Panc1 (cell line): ENCODE results near the gene CAMSAP2. TPM values are rescaled to one million over a fixed set of nuclear protein-coding genes. Genes with fewer than 3 reads are reported as not detected.

Experiments used
- ATAC-seq: fragments of 200-7000 bp; cut with Tn5 transposase; 2 replicates; pipeline ENCODE4 v1.9.1; 2020; ENCODE audit warnings: mild to moderate bottlenecking, moderate library complexity
- BruUV-seq: library from RNA; stranded (reverse); fragments of 400-500 nt; replicated peaks from 2 replicates; lab custom pipeline; 2021; lab: Mats Ljungman, UMichigan
- CTCF ChIA-PET: fragments of 300-600 bp; sonication (Branson Sonifier 250); formaldehyde crosslinking; loops from one replicate; lab custom pipeline; 2022; ENCODE audit warnings: antibody characterized with exemption; lab: Charles Lee
- POLR2A ChIA-PET: fragments of 300-600 bp; sonication (Branson Sonifier 250); formaldehyde crosslinking; loops from one replicate; lab custom pipeline; 2022; ENCODE audit warnings: antibody characterized with exemption; lab: Charles Lee
- DNase-seq: peaks from one replicate; pipeline ENCODE4 v3.0.0-alpha.2; 2010; ENCODE audit warnings: low read depth, low spot score
- H3K27ac ChIP-seq: 2 replicates; pipeline ENCODE4 v1.5.1; 2011; ENCODE audit warnings: mild to moderate bottlenecking, low read length, inconsistent platforms
- H3K27me3 ChIP-seq: fragments of 200-500 bp; sonication (Bioruptor generic); 2 replicates; pipeline ENCODE4 v1.6.0; 2014; ENCODE audit warnings: low read length, inconsistent platforms; ENCODE audit not compliant: control insufficient read depth, insufficient read depth
- H3K36me3 ChIP-seq: fragments of 200-500 bp; sonication (Bioruptor generic); 2 replicates; pipeline ENCODE4 v1.5.1; 2014; ENCODE audit warnings: inconsistent platforms, mild to moderate bottlenecking, low read length, moderate library complexity; ENCODE audit not compliant: control insufficient read depth, insufficient read depth
- H3K4me1 ChIP-seq: 2 replicates; pipeline ENCODE4 v1.5.1; 2011; ENCODE audit warnings: inconsistent platforms, mild to moderate bottlenecking, low read length, moderate library complexity; ENCODE audit not compliant: control insufficient read depth, insufficient read depth
- H3K4me3 ChIP-seq, 2 experiments: 2 replicates each; pipeline ENCODE4 v1.5.1; 2011 to 2012; ENCODE audit warnings: low read depth in 2 of 2, low read length in 2 of 2, mild to moderate bottlenecking in 2 of 2, inconsistent platforms in 1 of 2, moderate library complexity in 1 of 2
- H3K9me3 ChIP-seq: fragments of 200-500 bp; sonication (Bioruptor generic); 2 replicates; pipeline ENCODE4 v1.5.1; 2014; ENCODE audit warnings: low read depth, mild to moderate bottlenecking, inconsistent platforms, low read length, moderate library complexity; ENCODE audit not compliant: control insufficient read depth, insufficient read depth
- CTCF ChIP-seq: fragments of 450-650 bp; IDR thresholded peaks from 2 replicates; pipeline ENCODE4 v1.5.1; 2017; ENCODE audit warnings: mild to moderate bottlenecking
- POLR2AphosphoS5 ChIP-seq: IDR thresholded peaks from 2 replicates; pipeline ENCODE4 v1.6.1; 2012; ENCODE audit warnings: mild to moderate bottlenecking, low read depth, low read length, moderate library complexity
- REST ChIP-seq, 2 experiments: IDR thresholded peaks; 2 replicates each; pipeline ENCODE4 v1.6.1; 2011 to 2012; ENCODE audit warnings: low read depth in 2 of 2, control low read depth in 1 of 2, low read length in 1 of 2, mild to moderate bottlenecking in 1 of 2, moderate library complexity in 1 of 2; ENCODE audit not compliant: insufficient read depth in 1 of 2
- SIN3A ChIP-seq: IDR thresholded peaks from 2 replicates; pipeline ENCODE4 v1.6.1; 2012; ENCODE audit warnings: low read depth, mild to moderate bottlenecking, low read length, moderate library complexity, borderline replicate concordance; ENCODE audit not compliant: insufficient read depth
- TCF7L2 ChIP-seq: IDR thresholded peaks from 2 replicates; pipeline ENCODE4 v1.6.1; 2011; ENCODE audit warnings: mild to moderate bottlenecking, low read depth, low read length, inconsistent platforms
- in situ Hi-C: cut with HindIII; loops from 2 replicates; pipeline ENCODE4 v1.10.0; 2016; ENCODE audit warnings: low sequenced_read_pairs, low pct_unique_long_range_greater_than_20kb
- intact Hi-C: fragments of 100-400 bp; cut with micrococcal nuclease; formaldehyde crosslinking; loops from one replicate; pipeline ENCODE4 v1.10.0; 2022; ENCODE audit not compliant: unreplicated experiment
- total RNA-seq: library from RNA; stranded (reverse); gene quantifications from one replicate; pipeline ENCODE4 v1.2.1, GENCODE V29; 2021; ENCODE audit not compliant: unreplicated experiment

CAMSAP2 gene
- total RNA-seq, 1 experiment from 2014 or later, result 40.1 TPM

- in situ Hi-C loops, result no loop called here
- no peak for TF ChIP-seq TCF7L2
- TF ChIP-seq SIN3A, result no peak
- TF ChIP-seq CTCF, result no peak
- no peak for TF ChIP-seq POLR2AphosphoS5
- no peak for TF ChIP-seq REST (IDR thresholded peaks at IDR 0.05; ENCODE audit: insufficient read depth in 1 of 2, low read depth in 2 of 2, low read length in 1 of 2)
- Histone ChIP-seq H3K4me3 (no peak overlapping the region), H3K4me1 (no peaks in the 10 kb centered on the region), H3K27ac (no peak overlapping the region), H3K36me3 (no peaks in the 10 kb centered on the region; the same call in 1 of the 2 replicates), H3K27me3 (no peaks in the 10 kb centered on the region), H3K9me3 (peaks cover 8% of the 10 kb centered on the region; the same call in 1 of the 2 replicates)
- POLR2A ChIA-PET, result interaction anchor here (0.7 kb wide), 1 partner anchor 21 kb away, joined by 4 read pairs; no protein-coding TSS in a partner anchor
- intact Hi-C loops, result no loop called here
- BruUV-seq, result no TSS peak
- DNase-seq (no peak), ATAC-seq (no peak)
- CTCF ChIA-PET, result interaction anchor here (0.5 kb wide), 1 partner anchor 227 kb away, joined by 3 read pairs; no protein-coding TSS in a partner anchor
Observed at GRCh38 chr1:200793677-200794076, 55.0 kb downstream of the CAMSAP2 start.

- Histone ChIP-seq H3K27me3 (no peaks in the 10 kb centered on the region), H3K36me3 (no peaks in the 10 kb centered on the region; the same call in 1 of the 2 replicates), H3K27ac (no peak overlapping the region), H3K9me3 (peaks cover 8% of the 10 kb centered on the region; the same call in 1 of the 2 replicates), H3K4me1 (no peaks in the 10 kb centered on the region), H3K4me3 (no peak overlapping the region)
- intact Hi-C loops (no loop called here), in situ Hi-C loops (no loop called here)
- ATAC-seq (no peak), DNase-seq (no peak)
- CTCF ChIA-PET, result interaction anchor here (0.5 kb wide), 1 partner anchor 226 kb away, joined by 3 read pairs; no protein-coding TSS in a partner anchor
- no peak for TF ChIP-seq REST (IDR thresholded peaks at IDR 0.05; ENCODE audit: insufficient read depth in 1 of 2, low read depth in 2 of 2, low read length in 1 of 2)
- TF ChIP-seq TCF7L2, result no peak
- TF ChIP-seq POLR2AphosphoS5, result no peak
- no peak for TF ChIP-seq SIN3A
- TF ChIP-seq CTCF, result no peak
- POLR2A ChIA-PET, result interaction anchor here (0.6 kb wide), 1 partner anchor 194 kb away, joined by 3 read pairs; no protein-coding TSS in a partner anchor
- no TSS peak for BruUV-seq
Observed at GRCh38 chr1:200794506-200795065, 55.9 kb downstream of the CAMSAP2 start.
